Non-pigmented ciliary epithelial cell (primary cell): ENCODE results near the gene TCF20.

Experiments used
- DNase-seq: peaks from one replicate; pipeline ENCODE4 v3.0.0-alpha.2; 2010; ENCODE audit warnings: low read depth

TCF20 gene

GRCh38 chr22:42282252-42282942 lies 11.9 kb upstream of the TCF20 start:
- DNase-seq, result no peak

- DNase-seq, result no peak
These were observed 11.3 kb upstream of the TCF20 start for GRCh38 chr22:42281706-42282251.

DNA sequence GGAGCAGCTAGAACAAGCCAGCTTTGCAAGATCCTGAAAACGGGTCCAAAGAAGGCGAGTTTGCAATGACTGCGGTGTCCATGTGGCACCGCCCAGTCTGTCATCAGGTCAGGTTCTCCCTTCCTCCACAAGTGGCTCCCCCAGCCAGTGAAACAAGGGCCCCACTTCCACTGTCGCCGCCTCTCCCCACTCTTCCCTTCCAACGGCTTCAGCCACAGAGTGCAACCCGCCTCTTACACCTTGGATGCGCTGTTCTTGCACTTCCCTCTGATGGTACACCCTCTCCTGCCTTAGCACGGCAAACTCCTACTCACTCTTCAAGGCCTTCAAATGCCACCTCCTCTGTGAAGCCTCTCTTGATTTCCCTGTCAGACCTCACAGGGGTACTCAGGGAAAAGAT lies 10.8 kb upstream of the TCF20 start:
- no peak for DNase-seq

- DNase-seq, result no peak
These were observed 10.4 kb upstream of the TCF20 start for GRCh38 chr22:42280836-42281235.

DNA sequence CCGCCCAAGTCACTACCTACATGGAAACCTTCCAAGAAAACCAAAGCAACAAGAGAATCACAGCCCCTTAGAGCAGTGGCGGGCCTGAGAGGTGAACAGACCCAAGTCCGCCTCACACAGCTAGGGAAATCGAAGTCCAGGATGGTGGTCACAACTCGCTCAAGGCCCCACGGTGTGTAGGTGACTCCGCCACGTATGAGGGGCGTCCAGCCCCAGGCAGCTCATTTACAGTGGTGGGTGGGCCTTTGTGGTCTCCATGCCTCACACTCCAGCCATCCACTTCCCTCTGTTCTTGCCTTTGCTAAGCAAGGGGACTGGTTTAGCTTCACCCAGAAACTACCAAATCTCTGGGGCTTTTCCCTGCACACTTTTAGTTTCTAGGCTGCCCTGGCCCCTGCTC lies 9.7 kb upstream of the TCF20 start:
- no peak for DNase-seq

DNA sequence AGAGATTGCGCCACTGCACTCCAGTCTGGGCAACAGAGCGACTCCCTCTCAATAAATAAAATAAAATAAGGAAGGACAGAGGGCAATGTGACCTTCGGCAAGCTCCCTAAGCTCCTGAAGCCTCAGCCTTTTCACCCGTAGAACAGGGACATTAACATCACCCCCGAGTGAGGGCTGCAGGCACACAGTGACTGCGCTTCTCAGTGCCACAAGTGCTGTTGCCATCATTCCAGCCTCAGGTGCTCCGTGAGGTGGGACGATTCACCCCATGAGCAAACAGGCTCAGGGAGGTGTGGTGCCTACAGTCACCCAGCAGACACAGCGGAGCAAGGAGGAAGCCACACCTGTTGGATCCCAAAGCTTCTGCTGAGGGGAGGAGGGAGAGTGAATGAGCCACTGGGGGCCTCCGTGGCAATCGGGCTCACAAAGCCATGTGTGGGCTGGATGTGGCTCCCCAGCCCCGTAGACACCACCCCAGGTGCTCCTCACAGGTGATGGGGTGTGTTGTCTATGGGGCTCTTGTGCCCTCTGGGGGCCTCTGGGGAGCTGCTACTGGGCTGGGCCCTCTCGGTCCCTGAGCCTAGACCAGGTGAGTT lies 9.1 kb upstream of the TCF20 start:
- no peak for DNase-seq

GRCh38 chr22:42277988-42278776 lies 7.7 kb upstream of the TCF20 start:
- no peak for DNase-seq

- no peak for DNase-seq
These were observed 6.8 kb upstream of the TCF20 start for GRCh38 chr22:42277232-42277753.

DNA sequence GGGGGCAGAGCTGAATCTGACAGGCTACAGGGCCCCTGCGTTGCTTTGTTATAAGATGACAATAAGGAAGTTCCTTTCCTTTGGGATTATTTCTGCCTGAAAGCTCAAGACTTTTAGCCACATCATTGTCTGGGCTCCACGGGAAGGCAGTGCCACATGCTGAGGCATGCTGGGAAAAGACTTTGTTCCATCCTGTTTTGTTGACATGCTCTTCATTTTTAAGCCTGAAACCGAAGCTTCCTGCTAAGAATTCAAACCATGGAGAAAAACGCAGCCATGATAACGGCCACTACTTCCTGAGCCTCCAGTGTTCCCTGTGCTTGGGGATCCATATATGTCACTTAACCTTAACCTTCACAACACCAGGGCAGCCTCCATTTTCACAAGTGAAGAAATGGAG lies 5.5 kb upstream of the TCF20 start:
- no peak for DNase-seq

GRCh38 chr22:42275176-42275575 lies 4.7 kb upstream of the TCF20 start:
- DNase-seq, result no peak

- DNase-seq, result no peak
These were observed 3.5 kb upstream of the TCF20 start for GRCh38 chr22:42273855-42274451.

- no peak for DNase-seq
These were observed 2.1 kb upstream of the TCF20 start for GRCh38 chr22:42272431-42272999.

- no peak for DNase-seq
These were observed 1.5 kb upstream of the TCF20 start for GRCh38 chr22:42271906-42272305.

DNA sequence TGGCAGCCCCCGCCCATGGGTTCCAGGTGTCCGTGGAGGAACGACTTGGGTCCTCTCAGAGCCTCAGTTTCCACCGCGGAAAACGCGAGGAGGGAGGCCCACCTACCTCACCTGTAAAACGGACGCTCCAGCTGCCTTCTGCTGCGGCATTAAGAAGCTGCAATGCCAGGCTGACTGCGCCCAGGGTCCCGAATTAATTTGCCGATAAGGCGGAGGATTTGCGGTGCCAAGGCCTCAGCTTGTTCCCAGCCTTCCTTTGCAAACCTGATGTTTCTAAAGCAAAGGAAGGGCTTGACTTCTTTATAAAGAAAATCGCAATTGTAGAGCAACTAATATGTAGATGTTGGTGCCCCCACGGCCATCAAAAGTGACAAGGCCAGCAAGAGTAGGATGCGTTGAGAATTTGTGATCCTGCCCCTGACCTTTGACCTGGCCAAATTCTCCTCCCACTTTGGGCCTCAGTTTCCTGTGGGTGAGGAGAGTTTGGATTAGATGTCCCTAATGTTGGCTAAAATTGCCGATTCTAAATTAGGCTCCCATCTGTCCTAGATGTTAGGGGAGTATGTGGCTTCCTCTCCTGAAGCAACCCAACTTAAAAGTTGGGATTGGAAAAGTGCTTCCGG lies 849 bp upstream of the TCF20 start:
- no peak for DNase-seq

DNA sequence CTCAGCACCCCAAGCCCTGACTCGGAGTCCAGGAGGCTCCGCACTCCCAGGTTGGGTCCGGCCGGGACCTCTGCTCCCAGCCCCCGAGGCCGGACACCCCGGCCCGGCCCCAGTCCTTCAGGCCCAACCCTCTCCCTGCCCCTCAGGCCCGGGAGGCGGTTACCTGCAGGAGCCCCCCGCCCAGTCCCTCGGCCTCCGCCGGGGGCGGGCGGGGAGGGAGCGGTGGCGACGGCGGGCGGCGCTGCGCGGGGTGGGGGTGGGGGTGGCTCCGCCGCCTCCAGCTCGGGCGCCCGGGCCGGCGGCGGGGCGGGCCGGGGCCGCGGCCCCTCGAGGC lies 310 bp downstream of the TCF20 start:
- DNase-seq, result no peak

DNA sequence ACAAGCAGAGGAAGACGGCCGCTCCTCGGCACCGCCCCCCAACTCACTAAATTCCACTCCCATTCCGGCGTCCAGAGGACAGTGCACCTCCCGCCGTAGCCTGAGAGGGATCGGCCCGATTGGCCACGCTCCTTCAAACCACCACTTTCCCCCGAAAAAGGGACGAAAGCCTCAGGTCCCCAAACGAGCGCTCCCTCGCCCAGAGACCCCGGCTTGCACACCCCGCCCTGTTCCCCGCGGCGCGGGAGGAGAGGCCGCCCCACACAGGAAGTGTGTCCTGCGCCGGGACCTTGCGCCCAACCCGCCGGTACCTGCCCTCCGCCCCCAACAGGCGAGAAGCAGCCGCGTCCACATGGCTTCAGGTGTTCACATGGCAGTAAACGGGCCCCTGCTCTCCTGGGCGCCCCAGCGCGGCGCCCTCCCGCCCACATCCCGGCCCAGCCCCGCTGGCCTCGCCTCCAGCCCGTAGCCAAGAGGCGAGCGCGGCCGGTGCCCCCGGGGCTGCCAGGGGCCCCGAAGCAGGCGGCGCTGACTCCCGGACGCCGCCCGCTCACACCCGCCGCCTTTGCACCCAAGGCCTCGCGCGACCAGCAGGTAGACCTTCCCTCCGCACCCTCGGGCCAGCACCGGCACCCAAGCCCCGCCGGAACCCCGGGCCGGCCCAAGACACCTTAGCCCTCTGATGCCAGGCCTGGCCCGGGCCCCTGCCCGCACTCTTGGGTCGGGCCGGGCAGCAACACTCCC lies 849 bp downstream of the TCF20 start:
- DNase-seq, result no peak

DNA sequence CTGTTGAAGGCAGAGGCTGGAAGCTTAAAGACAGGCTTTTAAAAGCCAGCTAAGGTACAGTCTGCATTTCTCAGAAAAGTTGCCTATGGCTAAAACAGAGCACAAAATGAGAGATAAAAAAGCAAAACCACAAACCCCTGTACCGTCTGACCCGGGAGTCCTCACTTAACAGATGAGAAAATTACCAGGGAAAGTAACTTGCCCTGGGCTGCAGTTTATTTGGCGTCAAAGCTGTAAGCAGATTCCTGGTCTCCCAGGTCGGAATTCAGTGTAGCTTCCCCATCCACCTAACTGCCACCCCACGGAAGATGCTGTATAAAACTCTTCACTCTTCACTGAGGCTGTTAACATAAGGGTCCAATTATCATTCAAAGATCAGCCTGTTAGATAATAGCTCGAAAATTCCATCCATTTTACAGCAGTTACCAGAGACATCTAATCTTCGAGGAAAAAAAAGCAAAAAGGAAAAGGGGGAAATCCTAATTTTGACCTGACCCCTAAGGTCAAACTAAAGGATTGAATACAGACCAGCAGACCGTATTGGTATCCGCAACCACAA lies 1.5 kb downstream of the TCF20 start:
- DNase-seq, result no peak

DNA sequence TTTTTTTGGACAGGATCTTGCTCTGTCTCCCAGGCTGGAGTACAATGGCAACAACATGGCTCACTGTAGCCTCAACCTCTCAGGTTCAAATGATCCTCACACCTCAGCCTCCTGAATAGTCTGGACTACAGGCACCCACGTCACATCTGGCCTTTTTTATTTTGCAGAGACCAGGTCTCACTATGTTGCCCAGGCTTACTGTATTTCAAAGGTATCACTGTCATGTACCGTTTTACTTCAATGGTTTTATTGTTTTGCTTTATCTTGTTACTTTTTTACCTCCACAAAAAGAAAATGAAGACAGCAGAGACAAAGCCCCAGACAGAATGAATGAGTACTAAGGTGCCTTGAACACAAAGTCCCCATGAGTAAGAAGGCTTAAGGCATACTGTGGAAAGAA lies 5.1 kb downstream of the TCF20 start:
- no peak for DNase-seq

- DNase-seq, result no peak
These were observed 6.5 kb downstream of the TCF20 start for GRCh38 chr22:42263944-42264343.

- DNase-seq, result no peak
These were observed 7.5 kb downstream of the TCF20 start for GRCh38 chr22:42262964-42263363.

DNA sequence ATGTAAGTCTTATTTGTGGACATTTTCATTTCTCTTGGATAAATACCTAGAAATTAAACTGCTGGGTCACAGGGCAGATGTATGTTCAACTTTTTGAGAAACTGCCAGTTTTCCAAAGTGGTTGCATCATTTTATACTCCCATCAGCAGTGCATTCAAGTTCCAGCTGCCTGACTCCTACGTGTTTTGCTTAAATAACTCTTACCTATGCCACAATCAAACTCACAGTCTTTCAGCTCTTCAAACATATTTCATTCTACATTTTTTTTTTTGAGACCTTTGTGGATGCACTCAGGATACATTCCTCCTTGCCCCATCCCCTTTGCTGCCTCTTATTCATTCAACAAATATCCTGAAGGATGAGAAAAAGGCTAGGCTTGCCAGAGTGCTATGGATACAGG lies 9.2 kb downstream of the TCF20 start:
- no peak for DNase-seq
